ENCODE results near the gene SERPINA5. TPM values are rescaled to one million over a fixed set of nuclear protein-coding genes. Genes with fewer than 3 reads are reported as not detected.
"Not testable (repeated sequence)": the region's sequence is repeated elsewhere in the genome, so short reads cannot be mapped to it uniquely, and the experiment has no call there.

The SERPINA5 gene
- total RNA-seq, 1 donor from 2014 or later, result 0.24 TPM

DNA sequence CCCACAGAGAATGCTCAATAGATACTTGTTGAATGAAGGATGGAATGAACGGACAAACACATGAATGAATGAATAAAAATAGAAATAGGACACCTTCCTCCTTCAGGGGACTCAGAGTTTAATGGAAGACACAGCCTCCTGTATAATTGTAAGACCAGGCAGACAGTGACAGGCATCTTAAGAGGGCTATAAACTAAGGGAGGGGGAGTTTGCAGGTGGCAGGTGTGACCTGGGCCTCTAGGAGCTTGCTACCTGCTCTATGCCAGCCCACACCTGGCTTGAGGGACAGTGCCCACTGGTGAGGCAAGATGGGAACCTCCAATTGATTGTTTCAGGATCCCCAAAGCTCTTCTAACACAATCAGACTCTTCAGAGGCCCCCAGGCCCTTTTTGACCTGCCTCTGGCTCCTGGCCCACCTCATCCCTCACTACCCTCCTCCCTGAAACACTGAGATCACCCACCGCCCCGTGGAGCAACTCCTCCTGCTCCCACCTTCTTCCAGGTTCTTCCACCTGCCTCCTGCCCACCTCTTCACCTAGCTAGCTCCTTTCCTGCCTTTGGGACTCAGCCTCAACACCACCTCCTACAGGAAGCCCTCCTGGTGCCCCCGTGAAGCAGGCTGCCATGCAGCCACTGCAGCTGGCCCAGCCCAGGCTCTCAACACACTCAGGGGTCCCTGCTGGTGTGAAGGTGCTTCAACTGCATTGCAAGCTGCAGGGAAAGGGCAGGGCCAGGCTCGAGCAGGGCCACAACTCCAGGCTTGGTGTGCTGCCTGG is 40.3 kb downstream of the SERPINA5 start:
- DNase-seq (ENCODE audit: low spot score), result no peak

DNA sequence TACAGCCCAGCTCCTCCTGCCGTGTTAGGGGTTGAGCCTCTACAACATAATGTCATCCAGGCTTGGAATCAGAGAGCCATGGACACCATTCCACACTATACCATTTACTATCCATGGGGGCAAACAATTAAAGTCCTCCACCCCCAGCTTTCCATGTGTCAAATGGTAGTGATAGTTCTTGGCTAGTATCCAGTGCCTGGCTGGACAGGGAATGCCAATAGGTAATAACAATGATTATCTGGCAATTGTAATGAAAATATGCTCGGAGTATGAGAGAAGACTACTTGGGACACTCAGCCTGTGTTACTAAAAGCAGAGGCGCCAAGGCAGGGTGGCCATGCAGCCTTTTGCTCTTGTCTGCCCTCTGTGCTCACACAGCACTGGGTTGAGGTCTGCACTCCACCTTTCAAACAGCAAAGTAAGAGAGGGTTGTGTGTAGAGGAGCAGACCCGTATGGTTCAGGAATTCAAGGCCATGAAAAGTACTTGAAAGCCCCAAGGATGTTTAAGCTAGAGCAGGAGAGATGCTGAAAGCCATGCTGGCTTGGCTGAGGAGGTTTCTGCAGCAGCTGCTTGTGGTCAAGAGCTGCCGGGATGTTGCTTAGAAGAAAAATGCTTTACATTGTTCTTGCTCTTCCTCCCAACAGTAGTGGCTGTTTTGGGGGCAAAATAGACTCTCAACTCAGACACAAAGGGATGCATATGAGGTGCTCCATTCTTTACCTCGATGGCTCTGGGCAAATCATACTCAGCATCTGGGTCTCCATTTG is 41.6 kb downstream of the SERPINA5 start:
- DNase-seq (ENCODE audit: low spot score), result no peak

DNA sequence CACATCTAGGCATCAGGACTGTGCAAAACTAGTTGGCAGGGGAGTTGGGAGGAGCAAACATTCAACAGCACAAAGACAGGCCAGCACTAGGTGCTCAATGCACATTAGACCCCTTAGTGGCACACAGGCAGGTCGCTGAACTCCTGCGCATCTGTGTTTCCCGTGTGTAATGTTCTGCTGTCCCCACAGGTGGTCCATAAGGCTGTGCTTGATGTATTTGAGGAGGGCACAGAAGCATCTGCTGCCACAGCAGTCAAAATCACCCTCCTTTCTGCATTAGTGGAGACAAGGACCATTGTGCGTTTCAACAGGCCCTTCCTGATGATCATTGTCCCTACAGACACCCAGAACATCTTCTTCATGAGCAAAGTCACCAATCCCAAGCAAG is 42.2 kb downstream of the SERPINA5 start:
- DNase-seq (ENCODE audit: low spot score), result no peak

DNA sequence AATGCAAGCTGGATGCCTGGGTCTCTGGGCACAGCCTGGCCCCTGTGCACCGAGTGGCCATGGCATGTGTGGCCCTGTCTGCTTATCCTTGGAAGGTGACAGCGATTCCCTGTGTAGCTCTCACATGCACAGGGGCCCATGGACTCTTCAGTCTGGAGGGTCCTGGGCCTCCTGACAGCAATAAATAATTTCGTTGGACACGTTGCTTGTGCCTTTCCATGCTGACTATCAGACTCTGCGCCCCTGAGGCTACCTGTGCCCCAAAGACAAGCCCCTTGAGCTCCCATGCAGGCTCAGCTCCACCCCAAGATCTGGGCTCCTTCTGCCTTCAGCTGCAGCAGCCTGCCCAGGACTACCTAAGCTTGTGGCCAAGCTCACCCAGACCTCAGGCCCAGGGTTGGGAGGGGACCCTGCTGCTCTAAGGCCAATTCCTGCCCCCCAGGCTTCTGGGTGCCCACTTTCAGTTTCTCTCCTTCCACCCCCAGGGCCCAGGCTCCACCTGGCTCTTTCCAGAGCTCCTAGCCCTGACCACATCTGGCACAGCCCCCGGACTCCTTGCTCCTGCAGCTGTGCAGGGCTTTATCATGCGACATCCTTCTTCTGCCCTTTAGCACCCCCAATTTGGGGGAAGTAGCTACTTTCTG is 42.8 kb downstream of the SERPINA5 start:
- DNase-seq (ENCODE audit: low spot score), result no peak

DNA sequence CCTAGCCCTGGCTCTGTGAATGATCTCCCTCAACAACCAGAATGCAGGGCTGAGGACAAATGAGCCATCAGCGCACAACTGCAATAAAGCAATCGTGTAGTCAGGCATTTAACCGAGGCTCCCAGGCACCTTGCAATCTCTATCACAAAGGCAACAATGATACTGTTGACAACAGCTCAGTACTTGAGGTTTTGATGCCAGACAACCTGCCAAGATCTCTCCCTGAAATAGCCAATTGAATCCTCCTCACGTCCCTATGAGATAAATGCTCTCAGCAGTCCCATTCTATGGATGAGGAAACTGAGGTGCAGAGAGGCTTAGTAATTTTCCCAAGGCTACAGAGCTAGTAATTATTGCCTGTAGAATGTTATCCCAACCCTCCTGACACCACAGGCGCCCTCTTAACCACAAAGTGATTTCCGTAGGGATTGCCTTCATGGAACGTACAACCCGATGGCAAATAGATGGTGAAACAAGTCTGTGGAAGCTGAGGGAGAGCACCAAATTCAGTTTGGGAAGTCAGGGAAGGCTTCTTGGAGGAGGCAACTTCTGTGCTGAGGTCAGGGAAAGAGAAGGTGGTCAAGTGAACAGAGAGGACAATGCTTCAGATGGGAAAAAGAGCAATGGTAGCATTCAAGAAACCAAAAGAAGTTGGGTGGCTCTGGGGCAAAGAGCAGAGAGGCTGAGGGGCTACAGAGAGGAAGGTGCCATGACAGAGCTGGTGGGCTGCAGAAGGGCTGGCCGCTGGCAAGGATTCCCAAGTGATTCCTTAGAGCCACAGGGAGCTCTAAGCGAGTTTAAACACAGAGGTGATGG is 43.5 kb downstream of the SERPINA5 start:
- DNase-seq (ENCODE audit: low spot score), result no peak

DNA sequence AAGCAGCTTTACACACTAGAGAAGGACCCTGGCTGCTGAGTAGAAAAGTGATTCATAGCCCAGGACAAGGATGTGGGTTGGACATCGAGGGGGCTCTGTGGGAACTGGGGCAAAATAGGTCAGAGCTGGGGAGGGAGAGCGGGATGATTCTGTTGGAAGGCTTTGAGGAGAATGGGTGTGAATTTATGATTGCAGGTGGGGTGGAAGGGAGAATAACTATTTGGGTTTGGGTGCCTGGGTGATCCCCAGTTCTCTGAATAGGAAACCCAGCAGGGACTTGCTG is 44.1 kb downstream of the SERPINA5 start:
- no peak for DNase-seq (ENCODE audit: low spot score)

DNA sequence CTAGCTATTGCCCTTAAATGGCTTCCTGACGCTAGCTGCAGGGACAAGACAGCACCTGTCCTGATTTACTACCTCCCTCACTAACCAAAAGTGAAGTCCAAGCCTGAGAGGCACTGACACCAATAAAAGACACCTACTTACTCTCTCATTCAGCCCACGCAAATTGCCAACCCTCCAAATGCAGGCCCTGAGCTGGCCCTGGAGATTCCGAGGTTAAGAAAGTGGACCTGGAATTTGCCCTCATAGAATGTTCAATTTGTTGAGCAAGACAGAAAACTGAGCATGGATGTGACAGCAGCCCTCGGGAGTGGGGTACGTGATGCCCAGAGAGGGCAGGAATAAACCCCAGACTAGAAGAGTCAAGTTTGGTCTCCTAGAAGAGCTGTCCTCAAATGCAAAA is 47.4 kb downstream of the SERPINA5 start:
- no peak for DNase-seq (ENCODE audit: low spot score)

DNA sequence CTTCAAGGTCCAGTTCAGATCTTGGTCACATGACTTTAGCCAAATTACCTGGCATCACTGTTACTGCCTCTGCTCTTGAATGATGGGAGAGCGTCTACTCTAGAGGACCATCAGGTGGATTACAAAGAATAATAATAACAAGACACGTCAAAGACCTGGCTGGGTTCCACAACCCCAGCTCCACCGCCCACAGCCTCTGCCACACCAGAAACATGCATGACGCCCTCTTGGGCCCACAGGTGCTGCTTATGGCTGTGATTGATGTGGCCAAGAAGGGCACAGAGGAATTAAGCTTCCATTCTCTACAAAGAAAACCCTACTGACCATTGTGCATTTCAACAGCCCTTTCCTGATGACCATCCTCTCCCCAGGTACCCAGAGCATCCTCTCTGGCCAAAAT is 49.2 kb downstream of the SERPINA5 start:
- no peak for DNase-seq (ENCODE audit: low spot score)

DNA sequence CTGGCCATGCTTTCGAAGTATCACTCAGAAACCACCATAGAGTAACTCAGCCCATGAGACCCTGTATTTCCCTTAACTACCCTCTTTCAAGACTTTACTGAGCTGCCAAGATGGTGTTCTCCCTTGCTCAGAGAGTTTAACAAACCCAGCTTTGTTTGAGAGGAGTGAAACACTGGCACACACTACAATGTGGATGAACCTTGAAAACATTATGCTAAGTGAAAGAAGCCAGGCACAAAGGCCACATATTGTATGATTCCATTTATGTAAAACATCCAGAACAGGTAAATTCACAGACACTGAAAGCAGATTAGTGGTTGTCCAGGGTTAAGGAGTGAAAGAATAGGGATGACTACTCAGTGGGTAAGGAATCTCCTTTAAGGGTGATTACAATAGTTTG is 49.8 kb downstream of the SERPINA5 start:
- DNase-seq (ENCODE audit: low spot score), result no peak

DNA sequence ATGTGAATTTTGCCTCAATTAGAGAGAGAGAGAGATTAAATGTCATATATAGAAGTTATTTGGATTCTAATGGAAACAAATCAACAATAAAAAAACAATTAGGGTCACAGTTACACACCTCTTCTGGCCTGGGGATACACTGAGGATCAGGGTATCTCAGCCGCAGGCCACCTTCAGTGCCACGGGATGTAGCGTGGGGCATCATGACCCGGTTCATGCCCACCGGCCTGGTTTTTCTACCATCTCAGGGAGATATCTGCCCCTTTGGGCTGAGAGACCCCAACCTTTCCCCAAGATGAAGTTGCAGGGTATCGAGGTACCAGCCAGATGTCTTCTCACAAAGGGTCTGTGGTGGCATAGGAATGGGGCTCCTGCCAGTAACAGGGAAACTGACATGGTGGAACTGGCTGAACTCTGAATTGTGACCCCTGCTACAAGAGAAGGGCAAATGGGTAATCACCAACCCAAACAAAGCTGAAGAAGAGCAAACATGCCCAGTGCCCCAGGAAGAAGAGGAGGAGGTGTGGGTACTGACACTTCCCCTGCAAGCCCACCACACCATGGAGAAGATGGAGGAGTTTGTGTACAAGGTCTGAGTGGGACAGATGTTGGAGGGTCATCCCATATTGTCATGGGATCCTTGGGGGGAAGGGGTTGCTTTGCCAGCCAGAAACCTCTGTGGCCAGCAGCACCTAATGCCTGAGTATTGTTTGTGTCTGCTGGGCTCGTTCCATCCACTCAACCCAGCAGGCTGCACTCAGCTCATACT is 50.5 kb downstream of the SERPINA5 start:
- no peak for DNase-seq (ENCODE audit: low spot score)

DNA sequence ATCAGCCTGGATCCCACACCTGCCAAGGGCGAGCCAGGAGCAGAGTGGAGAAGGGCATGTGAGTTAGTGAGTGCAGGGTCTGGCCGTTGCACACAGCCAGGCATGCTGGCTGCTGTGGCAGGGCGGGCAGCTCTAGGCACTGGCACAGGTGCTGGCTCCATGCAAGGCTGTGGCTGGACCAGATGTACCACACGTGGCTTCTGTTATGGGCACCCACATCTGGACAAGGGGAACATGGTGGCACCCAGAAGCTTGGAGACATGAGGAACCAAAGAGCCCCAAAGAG is 51.0 kb downstream of the SERPINA5 start:
- DNase-seq (ENCODE audit: low spot score), result no peak

DNA sequence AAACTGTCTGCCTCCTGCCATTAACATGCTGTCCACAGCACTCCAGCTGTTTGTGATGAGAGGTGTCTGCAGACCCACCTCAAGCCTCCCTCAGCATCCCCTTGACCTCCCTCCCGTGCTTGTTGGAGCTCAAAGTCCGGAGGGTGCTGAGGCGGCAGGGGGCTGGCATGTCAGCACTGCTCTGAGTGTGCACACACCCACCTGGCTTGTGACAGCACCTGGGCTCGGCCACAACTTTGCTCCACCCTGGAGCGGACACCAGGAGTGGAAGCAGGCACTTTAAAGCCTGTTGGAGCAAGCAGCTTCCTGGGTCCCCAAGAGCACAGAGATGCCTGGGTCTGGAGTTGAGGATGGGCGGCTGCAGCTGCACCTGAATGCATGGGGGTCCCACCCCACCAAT is 51.9 kb downstream of the SERPINA5 start:
- no peak for DNase-seq (ENCODE audit: low spot score)

DNA sequence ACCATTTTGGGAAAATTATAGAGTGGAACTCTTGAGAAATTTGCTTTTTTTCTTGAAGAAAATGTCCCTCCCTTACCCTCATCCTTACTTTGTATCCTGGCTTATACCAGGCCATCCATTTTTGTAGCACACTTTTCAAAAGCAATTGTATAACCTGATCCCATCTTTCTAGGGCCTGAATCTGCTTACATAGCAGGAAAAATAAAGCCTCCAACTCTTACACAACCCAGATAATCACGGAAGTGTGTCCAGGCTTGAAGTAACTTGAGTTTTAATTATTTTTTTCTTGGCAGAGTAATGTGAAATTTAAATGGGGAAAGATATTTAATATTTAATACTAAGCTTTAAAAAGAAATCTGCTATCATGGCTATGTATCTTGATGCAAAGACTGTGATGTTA is 53.9 kb downstream of the SERPINA5 start:
- DNase-seq (ENCODE audit: low spot score), result peak; percentile 11

DNA sequence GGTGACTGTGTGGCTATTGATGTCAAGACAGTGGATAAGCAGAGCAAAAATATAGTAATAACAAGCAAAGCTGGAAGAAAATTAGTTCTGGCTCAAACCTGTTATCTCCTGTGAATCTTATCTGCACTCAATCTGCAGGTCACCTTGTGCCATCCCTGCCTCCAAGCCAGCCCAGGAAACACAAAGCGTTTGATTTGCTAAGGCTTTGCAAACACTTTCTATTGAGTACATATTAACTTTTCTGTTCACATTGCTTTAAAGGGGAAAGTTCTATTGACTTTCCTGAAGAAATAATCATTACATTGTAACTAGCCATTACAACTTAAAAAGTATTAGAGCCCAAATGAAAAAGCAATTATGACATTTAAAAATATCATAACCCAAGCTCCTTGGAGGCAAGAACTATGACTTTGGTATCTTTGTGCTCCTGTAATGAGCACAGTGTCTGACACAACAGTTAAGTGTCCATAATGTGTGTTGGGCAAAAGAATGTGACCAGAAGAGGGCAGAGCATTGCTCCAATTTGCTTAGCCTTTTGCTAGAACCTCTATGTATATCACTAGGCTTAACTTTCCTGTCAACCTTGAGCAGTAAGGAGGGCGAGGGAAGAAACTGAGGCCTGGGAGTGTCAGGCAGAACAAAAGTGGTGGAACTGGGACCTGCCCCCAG is 55.7 kb downstream of the SERPINA5 start:
- no peak for DNase-seq (ENCODE audit: low spot score)

DNA sequence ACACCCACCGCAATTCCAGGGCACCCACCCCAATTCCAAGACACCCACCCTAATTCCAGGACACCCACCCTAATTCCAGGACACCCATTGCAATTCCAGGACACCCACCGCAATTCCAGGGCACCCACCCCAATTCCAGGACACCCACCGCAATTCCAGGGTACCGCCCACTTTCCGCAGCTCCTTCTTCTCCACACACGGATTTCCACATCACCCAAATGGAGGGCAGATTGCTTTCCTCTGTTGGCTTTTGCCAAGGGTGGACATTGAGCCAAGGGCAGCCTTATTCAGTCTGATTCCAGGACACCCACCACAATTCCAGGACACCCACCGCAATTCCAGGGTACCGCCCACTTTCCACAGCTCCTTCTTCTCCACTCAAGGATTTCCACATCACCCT is 56.6 kb downstream of the SERPINA5 start:
- not testable (repeated sequence) for DNase-seq (ENCODE audit: low spot score)

DNA sequence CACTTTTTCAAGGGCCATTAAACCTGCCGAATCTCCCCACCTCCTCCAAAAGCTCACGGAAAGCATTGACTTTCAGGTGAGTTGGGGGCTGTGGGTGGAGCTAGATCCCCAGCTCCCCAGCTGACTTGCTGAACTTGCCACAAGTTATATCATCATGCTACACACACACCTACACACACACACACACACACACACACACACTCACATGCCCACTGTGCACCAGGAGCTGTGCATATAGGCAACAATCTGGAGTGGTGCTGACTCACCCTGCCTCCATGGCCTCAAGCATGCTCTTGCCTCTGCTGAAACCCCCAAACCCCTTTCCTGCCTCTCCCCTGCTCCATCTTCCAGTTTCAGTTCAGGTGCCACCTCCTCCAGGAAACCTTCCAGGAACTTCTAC is 57.1 kb downstream of the SERPINA5 start:
- no peak for DNase-seq (ENCODE audit: low spot score)

DNA sequence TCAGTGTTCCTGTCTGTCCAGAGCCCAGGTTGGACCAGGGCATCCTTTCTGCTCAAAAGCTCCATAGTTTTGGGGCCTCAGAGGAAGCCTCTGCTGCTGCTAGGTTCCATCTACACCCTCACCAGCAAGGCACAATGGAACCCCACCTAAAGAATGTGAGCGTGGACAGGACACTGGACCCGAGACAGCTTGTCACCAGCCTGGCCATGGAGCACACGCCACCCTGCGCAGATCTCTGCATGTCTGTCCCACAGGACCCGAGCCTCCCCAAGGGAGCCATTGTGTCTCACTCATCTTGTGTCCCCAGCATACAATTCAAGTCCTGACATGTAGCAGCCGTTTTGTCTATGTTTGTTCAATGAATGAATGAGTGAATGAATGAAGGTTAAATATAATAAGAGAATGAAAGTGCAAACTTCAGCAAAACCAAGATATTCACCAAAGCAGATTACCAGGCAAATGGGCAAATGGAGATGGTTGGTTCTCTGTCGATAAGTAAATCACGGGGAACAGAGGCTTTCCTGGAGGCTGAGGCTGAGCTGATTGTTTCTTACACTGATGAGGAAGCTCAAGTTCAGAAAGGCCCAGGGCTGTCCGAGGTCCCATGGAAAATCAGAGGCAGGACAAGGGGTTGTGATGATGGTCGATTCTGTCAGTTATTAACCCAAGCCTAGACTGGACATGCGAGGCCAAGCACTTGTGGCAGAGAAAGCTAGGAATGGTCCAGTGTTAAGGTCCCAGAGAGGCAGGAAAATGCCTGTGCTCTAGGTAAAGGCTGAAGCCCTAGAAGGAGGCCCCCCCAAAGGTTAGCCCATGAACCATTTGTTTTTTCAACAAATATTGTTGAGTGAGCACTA is 58.0 kb downstream of the SERPINA5 start:
- no peak for DNase-seq (ENCODE audit: low spot score)

DNA sequence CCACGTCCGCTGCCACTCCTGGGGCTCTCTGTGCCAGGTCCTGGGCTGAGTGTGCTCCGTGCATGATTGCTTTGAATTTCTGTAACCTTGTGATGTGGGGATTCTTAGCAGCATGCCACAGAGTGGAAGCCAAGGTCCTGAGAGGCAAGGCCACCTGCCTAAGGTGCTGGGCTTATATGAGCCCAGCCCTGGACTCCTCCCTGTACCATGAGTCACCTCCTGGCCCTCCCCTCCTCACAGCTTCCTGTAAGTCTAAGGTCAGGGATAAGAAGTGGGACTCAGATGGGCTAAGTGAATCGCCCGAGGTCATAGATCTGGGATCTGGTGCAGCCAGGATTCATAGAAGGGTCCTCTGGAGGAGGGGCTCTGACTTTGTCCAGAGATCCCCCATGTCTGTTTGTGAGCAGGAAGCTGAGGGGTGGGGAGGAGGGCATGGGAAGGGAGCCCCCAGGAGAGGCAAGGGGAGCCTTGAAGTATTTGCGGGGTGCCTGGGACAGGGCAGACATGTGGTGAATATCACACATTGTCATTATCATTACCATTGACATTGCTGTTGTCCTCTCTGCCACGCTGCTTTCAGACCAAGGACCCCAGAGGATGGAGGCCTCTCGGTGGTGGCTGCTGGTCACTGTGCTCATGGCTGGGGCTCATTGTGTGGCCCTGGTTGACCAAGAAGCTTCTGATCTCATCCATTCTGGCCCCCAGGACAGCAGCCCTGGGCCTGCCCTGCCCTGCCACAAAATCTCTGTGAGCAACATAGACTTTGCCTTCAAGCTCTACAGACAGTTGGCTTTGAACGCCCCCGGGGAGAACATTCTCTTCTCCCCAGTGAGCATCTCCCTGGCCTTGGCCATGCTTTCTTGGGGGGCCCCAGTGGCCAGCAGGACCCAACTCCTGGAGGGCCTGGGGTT is 59.8 kb downstream of the SERPINA5 start:
- DNase-seq (ENCODE audit: low spot score), result no peak

DNA sequence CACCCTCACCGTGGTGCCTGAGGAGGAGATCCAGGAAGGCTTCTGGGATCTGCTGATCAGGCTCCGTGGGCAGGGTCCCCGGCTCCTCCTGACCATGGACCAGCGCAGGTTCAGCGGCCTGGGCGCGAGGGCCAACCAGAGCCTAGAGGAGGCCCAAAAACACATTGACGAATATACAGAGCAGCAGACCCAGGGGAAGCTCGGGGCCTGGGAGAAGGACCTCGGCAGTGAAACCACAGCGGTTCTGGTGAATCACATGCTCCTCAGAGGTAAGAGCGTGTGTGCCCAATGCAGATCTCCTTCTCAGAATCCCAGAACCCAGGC is 60.4 kb downstream of the SERPINA5 start:
- DNase-seq (ENCODE audit: low spot score), result no peak
